Nucleus accumbens (tissue), 56 donors: ENCODE results near the gene TTC38.

Source experiments
- DNase-seq, 56 donors: peaks; one replicate each; lab custom pipeline; 2025; lab: John Stamatoyannopoulos, UW

TTC38 gene

DNA sequence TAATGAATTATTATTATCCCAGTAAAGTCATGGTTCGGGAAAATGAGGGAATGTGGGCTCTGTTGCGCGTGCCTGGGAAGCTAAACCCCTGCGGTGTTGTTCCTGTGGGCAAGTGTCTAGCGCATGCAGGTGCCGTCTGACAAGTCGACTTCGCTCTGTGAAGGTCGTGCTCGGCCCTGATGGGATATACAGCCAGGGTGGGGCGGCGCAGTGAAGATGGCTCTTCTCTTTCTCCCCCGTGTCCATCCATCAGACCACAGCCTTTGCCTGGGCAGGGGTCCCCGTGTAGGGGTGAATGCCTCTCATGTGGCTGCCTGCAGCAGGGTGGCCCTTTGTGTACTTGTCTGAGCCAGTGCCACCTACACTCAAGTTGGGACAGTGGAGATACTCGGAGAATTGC lies 54.9 kb downstream of the TTC38 start:
- DNase-seq = no peak

GRCh38 chr22:46323162-46323561 lies 55.4 kb downstream of the TTC38 start:
- DNase-seq = no peak

DNA sequence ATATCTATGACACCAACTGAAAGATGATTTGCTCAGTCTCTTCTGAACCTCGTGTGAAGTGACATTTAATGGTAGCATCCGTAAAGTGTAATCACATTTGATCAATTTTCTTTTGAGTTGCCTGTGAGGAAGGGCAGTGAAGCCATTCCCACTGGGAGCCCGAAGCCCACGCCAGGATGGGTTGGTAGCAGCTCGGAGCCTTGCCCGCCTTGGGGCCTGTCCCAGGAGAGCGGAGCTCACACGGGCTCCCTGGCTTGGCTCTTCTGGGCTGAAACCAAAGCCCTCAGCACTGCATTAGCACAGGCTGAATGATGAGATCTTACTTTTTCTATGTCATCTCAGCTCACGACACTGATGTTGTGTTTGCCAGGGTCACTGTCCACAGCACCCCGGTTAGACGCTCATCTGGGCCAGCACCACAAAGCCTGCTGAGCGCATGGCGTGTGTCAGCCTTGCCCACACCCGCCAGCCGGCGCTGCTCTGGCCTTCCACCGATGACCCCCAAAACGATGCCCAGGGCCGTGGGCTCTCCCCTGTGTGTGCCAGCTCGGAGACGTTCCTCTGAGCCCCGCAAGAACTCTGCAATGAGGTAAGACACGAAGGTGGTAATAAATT lies 58.4 kb downstream of the TTC38 start:
- no peak for DNase-seq

DNA sequence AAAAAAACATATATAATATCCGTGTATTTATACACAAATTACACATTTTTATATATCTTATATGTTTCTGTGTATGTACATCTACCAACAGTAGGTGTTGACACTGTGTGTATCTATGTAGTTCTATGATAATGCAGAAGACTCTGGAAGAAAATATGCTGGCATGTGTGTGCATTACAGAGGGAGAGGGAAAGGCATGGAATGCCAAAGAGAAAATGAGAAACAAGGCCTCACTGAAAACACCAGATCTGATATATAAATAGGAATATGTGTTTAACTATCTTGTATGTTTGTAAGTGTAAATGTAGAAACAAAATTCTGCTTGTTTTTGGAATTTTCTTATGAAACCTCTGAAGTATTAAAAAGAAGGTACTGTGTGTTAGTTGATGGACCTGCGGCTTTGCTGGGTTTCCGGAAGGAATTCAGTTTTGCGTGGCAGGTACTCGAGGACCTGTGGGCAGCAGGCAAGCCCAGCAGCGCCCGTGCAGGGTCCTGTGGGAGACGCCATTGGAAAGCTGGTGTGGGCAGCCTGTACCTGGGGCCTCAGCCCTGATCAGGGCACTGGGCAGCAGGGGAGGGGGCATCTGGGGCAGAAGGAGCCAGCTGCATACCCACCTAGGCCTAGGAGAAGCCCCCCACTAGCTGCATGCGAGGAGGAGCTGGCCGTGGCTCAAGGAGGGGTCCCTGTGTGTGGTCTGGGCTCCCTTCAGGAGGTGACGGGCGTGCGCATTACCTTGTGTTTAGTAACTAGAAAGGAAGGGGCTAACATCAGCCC lies 60.1 kb downstream of the TTC38 start:
- DNase-seq = no peak

DNA sequence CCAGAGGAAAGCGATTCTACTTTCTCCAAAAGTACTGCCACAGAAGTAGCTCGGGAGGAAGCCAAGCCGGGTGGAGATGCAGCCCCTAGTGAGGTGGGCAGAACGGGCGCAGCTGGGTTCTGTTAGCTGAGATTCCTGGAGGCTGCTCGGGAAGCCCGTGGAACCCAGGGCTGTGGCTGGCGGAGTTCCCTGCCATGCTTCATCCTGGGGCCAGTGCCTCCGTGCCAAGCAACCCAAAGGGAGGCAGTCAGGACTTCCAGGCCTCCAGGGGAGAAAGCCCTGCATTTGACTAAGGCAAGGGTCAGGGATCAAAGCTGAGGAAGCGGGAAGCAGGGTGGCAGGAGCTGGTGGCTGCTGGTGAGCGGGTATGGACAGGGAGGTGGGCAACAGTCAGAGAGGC lies 61.0 kb downstream of the TTC38 start:
- DNase-seq = no peak

DNA sequence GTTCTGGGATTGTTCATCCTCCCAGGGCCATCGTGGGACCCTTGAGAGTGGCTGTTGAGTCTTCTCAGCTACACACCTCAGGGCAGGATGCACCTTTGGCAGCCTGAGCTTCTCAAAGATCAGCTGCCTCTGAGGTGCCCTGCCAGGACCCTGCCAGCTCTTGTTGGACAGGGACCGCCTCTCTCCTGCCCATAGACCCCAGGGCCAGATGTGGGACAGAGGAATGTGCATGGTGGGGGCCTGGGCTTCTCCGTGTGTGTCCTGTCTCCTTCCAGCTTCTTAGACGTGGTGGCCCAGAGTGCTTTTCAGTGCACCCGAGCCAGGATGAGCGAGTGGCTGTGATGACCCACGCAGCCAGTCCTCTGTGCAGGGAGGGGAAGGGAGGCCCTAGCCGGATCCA lies 61.8 kb downstream of the TTC38 start:
- DNase-seq = no peak

DNA sequence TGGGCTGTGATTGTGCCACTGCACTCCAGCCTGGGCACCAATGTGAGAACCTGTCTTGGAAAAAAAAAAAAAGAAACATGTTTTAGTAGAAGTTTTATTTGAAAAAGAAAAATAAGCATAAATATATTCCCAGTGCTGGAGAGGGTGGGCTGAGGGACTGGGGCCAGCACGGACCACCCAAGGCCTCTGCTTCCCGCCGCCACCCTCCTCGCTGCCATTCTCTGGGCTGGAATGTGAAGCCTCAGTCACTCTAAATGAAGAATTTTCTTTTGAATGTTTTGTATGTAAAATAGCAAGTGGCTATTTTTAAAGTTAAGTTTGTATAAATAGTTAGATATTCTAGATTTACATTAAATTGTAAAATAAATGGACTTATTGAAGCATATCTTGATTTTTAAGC lies 62.6 kb downstream of the TTC38 start:
- DNase-seq = no peak

DNA sequence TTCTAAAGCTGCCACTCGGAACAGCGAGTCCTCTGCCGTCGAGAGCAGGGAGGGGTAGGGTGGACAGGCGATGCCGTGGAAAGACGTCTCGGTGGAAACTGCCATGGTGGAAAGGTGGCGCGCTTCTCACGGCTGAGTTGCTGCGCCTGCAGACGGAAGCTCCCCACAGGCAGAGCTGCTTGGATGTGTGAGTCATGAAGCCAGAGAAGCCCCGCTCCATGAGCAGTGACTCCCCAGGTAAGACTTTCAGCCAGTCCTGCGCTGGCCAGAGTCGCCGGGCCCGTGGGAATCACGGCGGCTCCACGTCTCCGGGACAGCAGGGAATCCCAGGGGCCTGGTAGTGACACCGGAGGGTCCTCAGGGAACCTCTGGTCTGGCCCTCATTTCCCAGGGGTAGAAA lies 63.7 kb downstream of the TTC38 start:
- no peak for DNase-seq

GRCh38 chr22:46335201-46336118 lies 67.7 kb downstream of the TTC38 start, which contains the start of gene TRMU:
TRMU (plus strand) TSS chr22:46335714; CDS start chr22:46335765, 51 bp downstream.
- peak in 54 of 56 donors; percentile 29 to 88 (median 68) for DNase-seq

- peak in 15 of 56 donors; percentile 7 to 48 (median 28) for DNase-seq
Observed at GRCh38 chr22:46336119-46337078, 68.6 kb downstream of the TTC38 start.

DNA sequence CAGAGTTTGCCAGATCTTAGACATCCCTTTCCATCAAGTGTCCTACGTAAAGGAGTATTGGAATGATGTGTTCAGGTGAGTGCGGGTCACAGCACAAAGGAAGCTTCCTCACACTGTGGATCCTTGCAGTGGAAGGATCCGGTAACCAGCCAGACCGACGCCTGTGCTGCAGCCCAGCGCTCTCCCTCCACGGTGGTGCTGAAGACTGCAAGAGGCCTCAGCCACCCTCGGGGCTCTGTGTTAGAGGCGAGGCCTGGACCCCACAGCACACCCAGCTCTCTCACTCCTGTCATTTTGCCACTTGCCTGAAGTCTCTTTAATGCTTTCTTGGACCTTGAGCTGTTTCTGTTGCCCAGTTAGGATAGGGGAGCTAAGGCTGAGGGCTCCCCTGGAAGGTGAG lies 70.1 kb downstream of the TTC38 start:
- no peak for DNase-seq

DNA sequence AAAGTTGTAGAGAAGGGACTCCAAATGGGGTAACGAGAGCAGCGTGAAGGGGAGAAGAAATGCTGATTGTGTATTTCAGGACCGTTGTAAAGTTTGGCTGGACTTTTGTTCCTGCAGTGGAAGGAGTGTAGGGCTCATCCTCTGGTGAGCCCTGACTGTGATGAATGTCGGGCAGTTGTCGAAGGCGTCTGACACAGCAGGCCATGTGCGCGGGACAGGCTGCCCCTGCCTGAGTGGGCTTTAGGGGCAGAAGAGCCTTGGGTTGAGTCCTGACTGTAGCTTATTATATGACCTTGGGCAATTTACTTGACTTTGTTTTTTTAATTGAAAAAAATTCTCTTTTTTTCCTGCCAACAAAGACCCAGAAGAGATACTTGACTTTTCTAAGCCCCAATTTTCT lies 70.8 kb downstream of the TTC38 start:
- no peak for DNase-seq

- DNase-seq = no peak
Observed at GRCh38 chr22:46339956-46340355, 72.1 kb downstream of the TTC38 start.

DNA sequence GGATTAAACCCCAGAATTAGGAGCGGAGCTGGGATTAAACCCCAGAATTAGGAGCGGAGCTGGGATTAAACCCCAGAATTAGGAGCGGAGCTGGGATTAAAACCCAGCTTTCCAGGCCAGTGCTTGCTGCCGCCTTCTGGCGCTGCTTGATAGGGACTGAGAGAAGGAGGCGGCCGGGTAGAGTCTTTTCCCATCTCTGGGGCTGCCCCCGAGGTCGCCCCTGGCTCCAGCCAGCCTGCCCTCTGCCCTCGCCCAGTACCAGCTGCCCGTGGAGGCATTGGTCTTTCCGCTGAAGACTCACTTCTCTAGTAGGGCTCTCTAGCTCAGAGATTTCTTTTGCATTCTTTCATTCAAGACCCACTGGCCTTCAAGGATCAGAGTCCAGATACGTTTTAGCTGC lies 72.9 kb downstream of the TTC38 start:
- no peak for DNase-seq
